Measurements from ENCODE around the gene DNAJC2.
"Not testable (repeated sequence)": the region's sequence is repeated elsewhere in the genome, so short reads cannot be mapped to it uniquely, and the experiment has no call there.

Gene DNAJC2

GRCh38 chr7:103274867-103275266, 69.7 kb downstream of the DNAJC2 start:
- H3K27ac ChIP-seq (ENCODE audit: low read depth in 2 of 2, low read length in 2 of 2); H3K9me3 ChIP-seq (ENCODE audit: control insufficient read depth in 2 of 2, low read length in 2 of 2); H3K9ac ChIP-seq (ENCODE audit: low read depth in 1 of 2, low read length in 2 of 2); H3K4me3 ChIP-seq (ENCODE audit: low read length in 2 of 2); H3K36me3 ChIP-seq (ENCODE audit: control insufficient read depth in 2 of 2, insufficient read depth in 2 of 2, low read length in 2 of 2); H3K27me3 ChIP-seq (ENCODE audit: control insufficient read depth in 2 of 2, insufficient read depth in 2 of 2, low read length in 2 of 2); H3K4me1 ChIP-seq (ENCODE audit: control insufficient read depth in 2 of 2, insufficient read depth in 2 of 2, low read length in 2 of 2): not testable (repeated sequence)

- H3K4me3 ChIP-seq (ENCODE audit: low read length in 2 of 2); H3K27ac ChIP-seq (ENCODE audit: low read depth in 2 of 2, low read length in 2 of 2); H3K9me3 ChIP-seq (ENCODE audit: control insufficient read depth in 2 of 2, low read length in 2 of 2); H3K9ac ChIP-seq (ENCODE audit: low read depth in 1 of 2, low read length in 2 of 2); H3K4me1 ChIP-seq (ENCODE audit: control insufficient read depth in 2 of 2, insufficient read depth in 2 of 2, low read length in 2 of 2); H3K36me3 ChIP-seq (ENCODE audit: control insufficient read depth in 2 of 2, insufficient read depth in 2 of 2, low read length in 2 of 2); H3K27me3 ChIP-seq (ENCODE audit: control insufficient read depth in 2 of 2, insufficient read depth in 2 of 2, low read length in 2 of 2): not testable (repeated sequence)
Measured at GRCh38 chr7:103273374-103273773, 71.2 kb downstream of the DNAJC2 start.

DNA sequence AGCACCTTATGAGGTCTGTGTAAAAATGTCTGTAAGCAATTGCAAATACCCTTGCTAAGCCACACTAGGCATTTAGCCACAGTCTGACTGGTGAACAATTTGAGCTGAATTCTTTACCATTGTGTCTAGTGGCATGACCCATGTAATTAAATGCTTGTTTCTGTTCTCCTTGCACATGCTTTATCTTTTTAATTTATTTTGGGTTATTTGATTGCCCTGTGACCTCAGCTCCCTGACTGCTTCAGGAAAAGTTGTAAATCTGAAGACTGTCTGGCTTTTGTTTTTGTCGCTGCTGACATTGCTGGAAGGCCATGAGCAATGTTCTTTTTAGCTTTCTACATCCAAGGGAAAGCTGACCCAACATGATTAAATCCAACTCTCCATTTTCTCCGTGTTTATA, 78.3 kb downstream of the DNAJC2 start:
- H3K27me3 ChIP-seq (ENCODE audit: control insufficient read depth in 2 of 2, insufficient read depth in 2 of 2, low read length in 2 of 2); H3K9me3 ChIP-seq (ENCODE audit: control insufficient read depth in 2 of 2, low read length in 2 of 2); H3K4me3 ChIP-seq (ENCODE audit: low read length in 2 of 2); H3K36me3 ChIP-seq (ENCODE audit: control insufficient read depth in 2 of 2, insufficient read depth in 2 of 2, low read length in 2 of 2); H3K9ac ChIP-seq (ENCODE audit: low read depth in 1 of 2, low read length in 2 of 2); H3K4me1 ChIP-seq (ENCODE audit: control insufficient read depth in 2 of 2, insufficient read depth in 2 of 2, low read length in 2 of 2); H3K27ac ChIP-seq (ENCODE audit: low read depth in 2 of 2, low read length in 2 of 2): not testable (repeated sequence)

- H3K36me3 ChIP-seq (ENCODE audit: control insufficient read depth in 2 of 2, insufficient read depth in 2 of 2, low read length in 2 of 2); H3K27me3 ChIP-seq (ENCODE audit: control insufficient read depth in 2 of 2, insufficient read depth in 2 of 2, low read length in 2 of 2); H3K9me3 ChIP-seq (ENCODE audit: control insufficient read depth in 2 of 2, low read length in 2 of 2); H3K4me3 ChIP-seq (ENCODE audit: low read length in 2 of 2); H3K9ac ChIP-seq (ENCODE audit: low read depth in 1 of 2, low read length in 2 of 2); H3K4me1 ChIP-seq (ENCODE audit: control insufficient read depth in 2 of 2, insufficient read depth in 2 of 2, low read length in 2 of 2); H3K27ac ChIP-seq (ENCODE audit: low read depth in 2 of 2, low read length in 2 of 2): not testable (repeated sequence)
Measured at GRCh38 chr7:103264054-103264453, 80.5 kb downstream of the DNAJC2 start.
